NT2/D1 (cell line): ENCODE results near the gene VCL.

Source experiments
- SUZ12 ChIP-seq: IDR thresholded peaks from 2 replicates; pipeline ENCODE4 v1.6.1; 2011; ENCODE audit not compliant: insufficient read length, insufficient read depth; ENCODE audit errors: extremely low read depth
- YY1 ChIP-seq: IDR thresholded peaks from 2 replicates; pipeline ENCODE4 v1.6.1; 2011; ENCODE audit not compliant: insufficient read length, insufficient read depth

DNA sequence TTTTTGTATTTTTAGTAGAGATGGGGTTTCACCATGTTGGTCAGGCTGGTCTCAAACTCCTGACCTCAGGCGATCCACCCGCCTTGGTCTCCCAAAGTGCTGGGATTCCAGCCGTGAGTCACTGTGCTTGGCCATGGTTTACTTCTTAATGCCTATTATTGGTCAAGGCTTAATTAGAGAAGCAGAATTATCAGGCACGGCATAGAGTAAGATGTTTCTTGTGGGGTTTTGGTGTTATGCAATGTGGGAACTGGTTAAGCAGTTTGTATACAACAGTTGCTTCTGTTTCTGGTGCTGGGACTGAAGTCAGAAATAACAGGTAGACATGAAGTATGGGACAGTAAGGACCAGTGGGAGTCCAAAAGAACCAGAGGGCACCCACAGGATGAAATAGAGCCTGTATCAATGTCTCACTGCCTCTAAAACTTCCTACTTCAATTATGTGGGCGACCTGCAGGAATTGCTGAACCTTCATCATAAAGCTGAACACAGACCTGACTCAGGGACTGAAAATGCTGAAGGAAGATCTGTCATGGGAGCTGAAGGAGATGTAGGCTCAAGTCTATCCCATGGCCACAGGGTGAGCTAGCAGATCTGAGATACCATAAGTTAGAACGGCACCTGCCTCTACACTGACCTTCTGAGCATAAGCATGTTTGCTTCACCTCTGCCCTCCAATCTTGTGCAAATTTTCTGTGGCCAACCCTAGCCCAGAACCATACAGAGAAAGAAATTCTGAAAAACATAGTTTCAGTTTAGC is 38.3 kb upstream of the VCL start:
- TF ChIP-seq YY1 (no peak), SUZ12 (no peak)
